Right atrium auricular region (tissue), 2 donors: ENCODE data around the gene SLC22A23. TPM values are rescaled to one million over a fixed set of nuclear protein-coding genes. Genes with fewer than 3 reads are reported as not detected.

Source experiments
- DNase-seq: peaks from one replicate; pipeline ENCODE4 v3.0.0-alpha.2; 2019; ENCODE audit warnings: low spot score
- H3K27ac ChIP-seq, 2 donors: fragments of 200-600 bp; sonication (generic); 1 replicate in 1 of 2; 2 replicates in 1 of 2; pipeline ENCODE4 v1.5.1; 2016 to 2019
- H3K27me3 ChIP-seq, 2 donors: fragments of 200-600 bp; sonication (generic); one replicate each; pipeline versions ENCODE4 v1.5.1 to v1.6.0; 2017 to 2019
- H3K36me3 ChIP-seq: fragments of 200-600 bp; sonication (generic); one replicate; pipeline ENCODE4 v1.5.1; 2016
- H3K4me1 ChIP-seq, 2 donors: fragments of 200-600 bp; sonication (generic); one replicate each; pipeline versions ENCODE4 v1.5.1 to v1.6.0; 2017 to 2019
- H3K4me3 ChIP-seq, 2 donors: fragments of 200-600 bp; sonication (generic); 1 replicate in 1 of 2; 2 replicates in 1 of 2; pipeline ENCODE4 v1.5.1; 2017 to 2019; ENCODE audit warnings: mild to moderate bottlenecking in 1 of 2, moderate library complexity in 1 of 2
- H3K9me3 ChIP-seq, 2 donors: fragments of 200-600 bp; sonication (generic); one replicate each; pipeline ENCODE4 v1.5.1; 2019
- total RNA-seq, 2 donors: library from RNA; depleted of rRNA; stranded (reverse); fragments of >200 nt; gene quantifications; one replicate each; pipeline ENCODE4 v1.1.0, GENCODE V29; 2016
- TF ChIP-seq, protein P1 (sequence below), 2 donors: fragments of 200-600 bp; sonication (generic); IDR thresholded peaks; one replicate each; pipeline ENCODE4 v1.5.1; 2019; ENCODE audit warnings: antibody characterized with exemption in 2 of 2

Gene SLC22A23
- total RNA-seq, 2 donors from 2014 or later, result 2.9 to 7.2 TPM

DNA sequence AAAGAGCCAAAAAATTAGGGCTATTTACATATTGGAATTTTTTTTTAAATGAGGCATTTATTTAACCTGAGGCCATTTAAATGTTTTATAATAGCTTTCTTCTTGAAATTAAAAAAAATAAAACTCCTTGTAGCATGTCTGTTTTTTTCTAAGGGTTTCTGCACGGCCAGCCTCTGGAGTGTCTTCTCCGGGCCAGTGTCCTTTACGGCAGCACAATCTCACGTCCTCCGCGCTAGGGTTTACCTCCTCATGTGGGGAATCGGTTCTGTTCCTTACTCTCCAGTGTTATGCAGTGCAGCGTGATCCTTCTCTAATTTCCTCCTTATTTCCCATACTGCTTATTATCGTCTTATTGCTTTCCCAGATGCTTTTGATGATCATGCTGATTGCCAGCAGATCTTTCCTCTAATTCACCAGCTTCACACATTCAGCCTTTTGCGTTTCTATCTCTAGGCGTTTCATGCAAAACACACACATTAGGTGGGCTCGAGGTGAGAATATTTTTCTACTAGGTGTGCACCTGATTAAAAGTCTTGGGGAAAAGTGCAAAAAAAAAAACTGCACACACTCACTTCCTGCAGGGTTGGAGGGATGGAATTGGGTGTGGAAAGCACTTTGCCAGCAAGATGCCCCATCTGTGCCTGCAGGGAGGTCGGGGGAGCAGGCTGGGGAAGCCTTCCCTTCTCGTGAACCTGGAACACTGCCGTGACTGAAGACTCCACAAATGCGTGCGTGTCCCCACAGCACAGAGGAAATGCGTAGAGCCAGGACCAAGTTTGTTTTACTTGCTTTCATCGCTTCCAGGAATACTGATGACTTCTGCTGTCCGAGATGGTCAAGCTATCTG is 142.0 kb downstream of the SLC22A23 start:
- Histone ChIP-seq H3K36me3 (no peaks in the 10 kb centered on the region), H3K4me1 (no peaks in the 10 kb centered on the region), H3K27ac (no peak overlapping the region), H3K4me3 (no peak overlapping the region), H3K9me3 (no peaks in the 10 kb centered on the region), H3K27me3 (no peaks in the 10 kb centered on the region)
- TF ChIP-seq, protein P1, sequence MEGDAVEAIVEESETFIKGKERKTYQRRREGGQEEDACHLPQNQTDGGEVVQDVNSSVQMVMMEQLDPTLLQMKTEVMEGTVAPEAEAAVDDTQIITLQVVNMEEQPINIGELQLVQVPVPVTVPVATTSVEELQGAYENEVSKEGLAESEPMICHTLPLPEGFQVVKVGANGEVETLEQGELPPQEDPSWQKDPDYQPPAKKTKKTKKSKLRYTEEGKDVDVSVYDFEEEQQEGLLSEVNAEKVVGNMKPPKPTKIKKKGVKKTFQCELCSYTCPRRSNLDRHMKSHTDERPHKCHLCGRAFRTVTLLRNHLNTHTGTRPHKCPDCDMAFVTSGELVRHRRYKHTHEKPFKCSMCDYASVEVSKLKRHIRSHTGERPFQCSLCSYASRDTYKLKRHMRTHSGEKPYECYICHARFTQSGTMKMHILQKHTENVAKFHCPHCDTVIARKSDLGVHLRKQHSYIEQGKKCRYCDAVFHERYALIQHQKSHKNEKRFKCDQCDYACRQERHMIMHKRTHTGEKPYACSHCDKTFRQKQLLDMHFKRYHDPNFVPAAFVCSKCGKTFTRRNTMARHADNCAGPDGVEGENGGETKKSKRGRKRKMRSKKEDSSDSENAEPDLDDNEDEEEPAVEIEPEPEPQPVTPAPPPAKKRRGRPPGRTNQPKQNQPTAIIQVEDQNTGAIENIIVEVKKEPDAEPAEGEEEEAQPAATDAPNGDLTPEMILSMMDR (IDR thresholded peaks at IDR 0.05), result no peak
- DNase-seq, result no peak

DNA sequence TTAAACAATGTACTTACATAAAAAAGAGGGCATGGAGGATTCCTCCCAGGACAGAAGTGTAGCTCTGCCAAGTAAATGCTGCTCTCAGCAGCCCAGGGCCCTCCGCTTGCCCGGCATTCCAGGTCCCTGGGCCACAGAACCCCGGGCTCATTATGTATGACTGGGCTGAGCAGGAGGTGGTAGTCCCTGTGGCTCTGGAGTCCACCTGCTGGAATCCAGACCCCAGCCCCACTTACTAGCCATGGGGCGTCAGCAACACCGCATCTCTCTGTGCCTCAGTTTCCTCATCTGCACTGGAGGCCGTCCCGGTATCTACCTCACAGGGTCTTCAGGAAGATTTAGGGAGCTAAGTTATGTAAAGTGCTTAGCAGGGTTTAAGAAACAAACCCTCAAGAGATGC is 142.7 kb downstream of the SLC22A23 start:
- no peak overlapping the region for H3K4me3 ChIP-seq
- no peaks in the 10 kb centered on the region for H3K4me1 ChIP-seq
- H3K27me3 ChIP-seq, result no peaks in the 10 kb centered on the region
- H3K36me3 ChIP-seq, result no peaks in the 10 kb centered on the region
- no peak for DNase-seq
- no peak overlapping the region for H3K27ac ChIP-seq
- H3K9me3 ChIP-seq, result no peaks in the 10 kb centered on the region
- TF ChIP-seq, protein P1 (IDR thresholded peaks at IDR 0.05), result no peak

DNA sequence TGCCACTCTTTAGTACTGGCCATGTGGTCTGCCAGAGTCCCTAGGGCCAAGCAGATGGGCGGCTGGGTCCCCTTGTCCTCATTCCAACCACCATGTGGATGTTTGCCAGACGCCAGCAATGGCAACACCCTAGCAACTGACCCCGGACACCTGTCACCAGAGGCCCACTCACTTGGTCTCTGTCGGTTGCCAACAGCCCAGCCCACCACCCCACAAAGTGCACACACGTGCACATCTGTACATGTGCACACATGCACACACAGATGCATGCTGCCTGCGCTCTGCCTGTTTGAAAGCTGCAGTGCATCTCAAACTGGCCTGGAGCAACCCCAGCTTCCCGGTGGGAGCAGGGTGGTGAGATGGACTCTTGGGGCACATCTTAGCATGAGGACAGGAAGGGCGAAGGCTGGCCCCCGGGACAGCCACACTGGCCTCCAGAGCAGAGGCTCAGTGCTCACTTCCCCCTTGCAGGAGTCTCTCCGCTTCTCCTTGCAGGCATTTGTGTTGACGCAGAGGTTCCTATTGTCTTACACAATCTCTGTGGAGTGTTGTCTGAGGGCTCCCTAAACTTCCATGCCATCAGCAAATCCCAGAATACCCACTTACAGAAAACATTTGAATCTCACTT is 144.1 kb downstream of the SLC22A23 start:
- no peaks in the 10 kb centered on the region for H3K36me3 ChIP-seq
- no peaks in the 10 kb centered on the region for H3K27me3 ChIP-seq
- DNase-seq, result no peak
- TF ChIP-seq, protein P1 (IDR thresholded peaks at IDR 0.05), result no peak
- H3K9me3 ChIP-seq, result no peaks in the 10 kb centered on the region
- no peak overlapping the region for H3K4me3 ChIP-seq
- no peaks in the 10 kb centered on the region for H3K4me1 ChIP-seq
- no peak overlapping the region for H3K27ac ChIP-seq

DNA sequence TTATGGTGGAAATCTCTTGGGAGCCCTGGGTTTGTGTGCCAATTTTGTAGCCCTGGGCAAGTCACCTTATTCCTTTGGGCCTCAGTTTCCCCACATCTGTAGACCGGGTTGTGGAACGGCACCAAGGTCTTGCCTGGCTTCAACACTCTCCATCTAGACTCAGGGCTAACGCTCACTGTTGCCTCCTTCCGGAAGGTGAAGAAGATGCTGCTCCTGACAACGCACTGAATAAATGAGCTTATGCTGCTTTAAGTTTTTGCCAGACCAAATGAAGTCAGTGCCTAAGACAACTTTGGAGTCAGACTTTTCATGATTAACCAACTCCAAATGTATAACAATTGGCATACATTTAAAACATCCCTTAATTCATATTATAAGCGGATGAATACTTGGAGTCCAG is 145.0 kb downstream of the SLC22A23 start:
- Histone ChIP-seq H3K27me3 (no peaks in the 10 kb centered on the region), H3K4me3 (no peak overlapping the region), H3K27ac (no peak overlapping the region), H3K36me3 (no peaks in the 10 kb centered on the region), H3K9me3 (no peaks in the 10 kb centered on the region), H3K4me1 (no peaks in the 10 kb centered on the region)
- DNase-seq, result no peak
- TF ChIP-seq, protein P1 (IDR thresholded peaks at IDR 0.05), result no peak

DNA sequence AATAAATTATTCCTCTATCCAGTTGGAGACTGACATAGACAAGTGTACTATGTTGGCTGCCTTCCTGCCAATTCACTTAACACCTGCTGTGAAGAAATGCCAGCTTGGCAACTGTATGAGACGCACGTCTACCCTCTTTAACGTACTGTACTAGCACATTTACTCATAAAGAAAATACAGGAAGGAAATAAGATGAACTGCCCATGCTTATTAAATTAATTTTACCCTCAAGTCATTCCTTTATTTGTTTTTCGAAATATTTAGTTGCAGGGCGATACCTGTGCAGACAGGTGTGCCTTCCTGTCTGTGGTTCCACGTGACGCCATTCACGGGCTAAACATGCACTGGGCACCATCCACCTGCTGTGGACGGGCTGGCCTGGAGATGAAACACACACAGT is 146.1 kb downstream of the SLC22A23 start:
- no peak for DNase-seq
- H3K9me3 ChIP-seq, result no peaks in the 10 kb centered on the region
- H3K4me3 ChIP-seq, result no peak overlapping the region
- H3K27me3 ChIP-seq, result no peaks in the 10 kb centered on the region
- H3K27ac ChIP-seq, result no peak overlapping the region
- TF ChIP-seq, protein P1 (IDR thresholded peaks at IDR 0.05), result no peak
- H3K4me1 ChIP-seq, result no peaks in the 10 kb centered on the region
- H3K36me3 ChIP-seq, result no peaks in the 10 kb centered on the region
